Neutrophil (primary cell): ENCODE results near the gene RAB8A.

ENCODE experiments used
- H3K27ac ChIP-seq: fragments of 200-600 bp; sonication (generic); 2 replicates; pipeline ENCODE4 v1.5.1; 2016; ENCODE audit warnings: mild to moderate bottlenecking, moderate library complexity
- H3K27me3 ChIP-seq: fragments of 200-600 bp; sonication (generic); 2 replicates; pipeline ENCODE4 v1.6.0; 2016; ENCODE audit warnings: mild to moderate bottlenecking
- H3K36me3 ChIP-seq: fragments of 200-600 bp; sonication (generic); 2 replicates; pipeline ENCODE4 v1.5.1; 2017
- H3K4me1 ChIP-seq, 2 experiments: fragments of 200-600 bp in 1 of 2; sonication (generic) in 1 of 2; 1 replicate in 1 of 2; 2 replicates in 1 of 2; pipeline versions ENCODE4 v1.5.1 to v1.6.1; 2013 to 2016; ENCODE audit warnings: low read depth in 1 of 2, low read length in 1 of 2, mild to moderate bottlenecking in 1 of 2, moderate library complexity in 1 of 2; ENCODE audit not compliant: control insufficient read depth in 1 of 2, insufficient read depth in 1 of 2
- H3K4me3 ChIP-seq, 2 experiments: fragments of 200-600 bp in 1 of 2; sonication (generic) in 1 of 2; 1 replicate in 1 of 2; 2 replicates in 1 of 2; pipeline ENCODE4 v1.5.1; 2013 to 2016; ENCODE audit warnings: low read depth in 1 of 2, low read length in 1 of 2, mild to moderate bottlenecking in 1 of 2, moderate library complexity in 1 of 2
- H3K9me3 ChIP-seq: fragments of 200-600 bp; sonication (generic); 2 replicates; pipeline ENCODE4 v1.5.1; 2016
- TF ChIP-seq, protein P1 (sequence below): fragments of 200-600 bp; sonication (generic); IDR thresholded peaks from 2 replicates; pipeline ENCODE4 v1.5.1; 2016; ENCODE audit warnings: antibody characterized with exemption

RAB8A gene

DNA sequence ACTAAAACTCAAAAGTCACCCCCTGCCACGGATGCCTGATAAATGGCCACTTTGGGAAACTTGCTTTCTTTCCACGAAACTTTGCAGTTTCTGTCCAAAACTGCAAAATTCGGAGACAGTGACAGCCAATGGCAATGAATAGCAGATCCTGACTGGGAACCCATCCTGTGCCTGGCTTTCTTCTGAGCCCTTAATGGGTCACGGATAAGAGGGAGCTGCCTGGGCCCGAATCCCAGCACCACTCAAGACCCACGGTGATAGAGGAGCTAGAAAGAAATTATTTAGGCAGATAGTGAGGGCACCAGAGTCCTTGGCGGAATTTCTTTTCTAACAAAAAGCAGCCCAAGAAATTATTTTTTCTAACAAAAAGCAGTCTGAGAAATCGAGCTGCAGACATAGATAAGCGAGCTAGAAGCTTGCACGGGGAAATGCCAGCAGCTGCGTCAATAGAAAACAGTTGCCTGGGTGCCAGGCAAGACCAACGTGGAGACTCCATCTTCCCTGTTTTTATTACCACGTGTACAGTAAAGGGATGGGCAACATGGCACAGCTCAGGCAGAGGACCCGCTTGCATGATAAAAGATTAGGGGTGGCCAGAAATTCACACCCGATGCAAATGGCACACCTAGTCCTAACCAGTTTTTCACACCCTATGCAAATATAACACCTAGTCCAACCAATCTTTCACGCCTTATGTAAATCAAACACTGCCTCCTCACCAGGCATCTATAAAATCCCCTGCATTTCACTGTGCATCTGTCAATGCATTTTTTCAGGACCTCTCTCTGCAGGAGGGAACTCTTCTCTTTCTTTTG lies 24.7 kb downstream of the RAB8A start:
- Histone ChIP-seq H3K27ac (peak overlapping the region; percentile 67), H3K36me3 (peaks cover 33% of the 10 kb centered on the region), H3K4me3 (no peak overlapping the region), H3K4me1 (peaks cover 22 to 27% of the 10 kb centered on the region in 2 experiments), H3K9me3 (no peaks in the 10 kb centered on the region), H3K27me3 (no peaks in the 10 kb centered on the region)
- TF ChIP-seq, protein P1, sequence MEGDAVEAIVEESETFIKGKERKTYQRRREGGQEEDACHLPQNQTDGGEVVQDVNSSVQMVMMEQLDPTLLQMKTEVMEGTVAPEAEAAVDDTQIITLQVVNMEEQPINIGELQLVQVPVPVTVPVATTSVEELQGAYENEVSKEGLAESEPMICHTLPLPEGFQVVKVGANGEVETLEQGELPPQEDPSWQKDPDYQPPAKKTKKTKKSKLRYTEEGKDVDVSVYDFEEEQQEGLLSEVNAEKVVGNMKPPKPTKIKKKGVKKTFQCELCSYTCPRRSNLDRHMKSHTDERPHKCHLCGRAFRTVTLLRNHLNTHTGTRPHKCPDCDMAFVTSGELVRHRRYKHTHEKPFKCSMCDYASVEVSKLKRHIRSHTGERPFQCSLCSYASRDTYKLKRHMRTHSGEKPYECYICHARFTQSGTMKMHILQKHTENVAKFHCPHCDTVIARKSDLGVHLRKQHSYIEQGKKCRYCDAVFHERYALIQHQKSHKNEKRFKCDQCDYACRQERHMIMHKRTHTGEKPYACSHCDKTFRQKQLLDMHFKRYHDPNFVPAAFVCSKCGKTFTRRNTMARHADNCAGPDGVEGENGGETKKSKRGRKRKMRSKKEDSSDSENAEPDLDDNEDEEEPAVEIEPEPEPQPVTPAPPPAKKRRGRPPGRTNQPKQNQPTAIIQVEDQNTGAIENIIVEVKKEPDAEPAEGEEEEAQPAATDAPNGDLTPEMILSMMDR = no peak

DNA sequence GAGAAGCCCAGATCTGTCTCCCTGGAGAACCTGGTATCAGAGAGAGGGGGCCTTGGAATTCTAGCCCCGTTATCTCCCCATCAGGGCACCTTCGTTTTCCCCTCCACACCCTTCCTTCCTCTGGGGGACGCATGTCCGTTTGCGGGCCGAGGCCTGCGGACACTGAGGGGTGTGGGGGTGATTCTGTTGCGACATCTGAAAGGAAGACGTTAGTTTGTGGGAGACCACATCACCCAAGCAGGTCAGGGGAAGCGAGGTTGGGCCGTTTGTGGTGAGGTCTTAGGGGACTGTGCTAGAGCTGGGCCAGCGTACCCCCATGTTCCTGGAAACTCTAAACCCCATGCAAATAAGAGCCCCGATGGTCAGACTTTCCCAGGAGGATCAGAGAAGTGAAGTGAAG lies 28.1 kb downstream of the RAB8A start:
- Histone ChIP-seq H3K4me1 (peaks cover 47 to 51% of the 10 kb centered on the region in 2 experiments), H3K36me3 (no peaks in the 10 kb centered on the region), H3K27ac (peak overlapping the region; percentile 96), H3K4me3 (no peak overlapping the region), H3K27me3 (no peaks in the 10 kb centered on the region), H3K9me3 (no peaks in the 10 kb centered on the region)
- TF ChIP-seq, protein P1 = no peak

DNA sequence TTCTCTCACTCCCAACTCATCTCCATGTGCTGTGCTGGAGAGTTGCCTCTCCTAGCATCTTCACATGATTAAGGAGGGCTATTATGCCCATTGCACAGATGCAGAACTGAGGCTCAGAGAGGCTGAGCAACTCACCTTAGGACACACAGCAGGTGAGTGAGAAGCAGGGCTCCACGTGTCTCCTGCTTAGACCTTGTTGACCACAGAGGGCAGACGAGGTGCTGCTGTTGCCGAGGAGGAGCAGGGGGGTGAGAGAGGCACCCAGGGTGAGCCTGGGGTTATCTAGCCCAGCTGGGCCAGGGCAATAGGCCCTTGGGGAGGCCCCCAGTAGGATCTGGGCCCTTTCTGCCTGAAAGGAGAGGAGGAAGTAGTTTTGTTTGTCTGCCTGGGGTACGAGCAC lies 29.4 kb downstream of the RAB8A start:
- H3K9me3 ChIP-seq = no peaks in the 10 kb centered on the region
- peak overlapping the region; percentile 96 for H3K27ac ChIP-seq
- TF ChIP-seq, protein P1 = peak; percentile 10
- no peak overlapping the region for H3K4me3 ChIP-seq
- no peaks in the 10 kb centered on the region for H3K36me3 ChIP-seq
- H3K27me3 ChIP-seq = no peaks in the 10 kb centered on the region
- H3K4me1 ChIP-seq = peaks cover 55 to 61% of the 10 kb centered on the region in 2 experiments

DNA sequence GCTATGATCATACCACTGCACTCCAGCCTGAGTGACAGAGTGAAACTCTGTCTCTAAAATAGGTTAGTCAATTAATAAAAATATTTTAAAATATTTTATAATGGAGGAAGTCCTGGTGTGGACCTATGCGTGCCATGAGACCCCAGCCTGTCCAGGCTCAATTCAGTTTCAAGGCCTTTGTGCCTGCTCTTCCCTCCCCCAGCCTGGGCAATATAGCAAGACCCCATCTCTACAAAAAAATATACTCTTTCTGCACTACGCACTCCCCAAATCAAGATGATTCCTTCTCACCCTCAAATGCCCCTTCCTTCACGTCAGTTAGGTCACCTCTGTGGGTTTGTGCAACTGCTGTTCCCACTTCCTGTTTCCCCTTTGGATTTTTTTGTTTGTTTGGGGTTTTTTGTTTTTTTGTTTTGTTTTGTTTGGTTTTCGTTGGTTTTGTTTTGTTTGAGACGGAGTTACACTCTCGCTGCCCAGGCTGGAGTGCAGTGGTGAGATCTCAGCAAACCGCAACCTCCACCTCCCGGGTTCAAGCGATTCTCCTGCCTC lies 30.4 kb downstream of the RAB8A start:
- TF ChIP-seq, protein P1 = no peak
- H3K9me3 ChIP-seq = no peaks in the 10 kb centered on the region
- H3K27me3 ChIP-seq = no peaks in the 10 kb centered on the region
- H3K27ac ChIP-seq = peak overlapping the region; percentile 96
- peaks cover 66 to 71% of the 10 kb centered on the region in 2 experiments for H3K4me1 ChIP-seq
- peak overlapping the region; percentile 88 to 93 for H3K4me3 ChIP-seq
- H3K36me3 ChIP-seq = peaks cover 6% of the 10 kb centered on the region

DNA sequence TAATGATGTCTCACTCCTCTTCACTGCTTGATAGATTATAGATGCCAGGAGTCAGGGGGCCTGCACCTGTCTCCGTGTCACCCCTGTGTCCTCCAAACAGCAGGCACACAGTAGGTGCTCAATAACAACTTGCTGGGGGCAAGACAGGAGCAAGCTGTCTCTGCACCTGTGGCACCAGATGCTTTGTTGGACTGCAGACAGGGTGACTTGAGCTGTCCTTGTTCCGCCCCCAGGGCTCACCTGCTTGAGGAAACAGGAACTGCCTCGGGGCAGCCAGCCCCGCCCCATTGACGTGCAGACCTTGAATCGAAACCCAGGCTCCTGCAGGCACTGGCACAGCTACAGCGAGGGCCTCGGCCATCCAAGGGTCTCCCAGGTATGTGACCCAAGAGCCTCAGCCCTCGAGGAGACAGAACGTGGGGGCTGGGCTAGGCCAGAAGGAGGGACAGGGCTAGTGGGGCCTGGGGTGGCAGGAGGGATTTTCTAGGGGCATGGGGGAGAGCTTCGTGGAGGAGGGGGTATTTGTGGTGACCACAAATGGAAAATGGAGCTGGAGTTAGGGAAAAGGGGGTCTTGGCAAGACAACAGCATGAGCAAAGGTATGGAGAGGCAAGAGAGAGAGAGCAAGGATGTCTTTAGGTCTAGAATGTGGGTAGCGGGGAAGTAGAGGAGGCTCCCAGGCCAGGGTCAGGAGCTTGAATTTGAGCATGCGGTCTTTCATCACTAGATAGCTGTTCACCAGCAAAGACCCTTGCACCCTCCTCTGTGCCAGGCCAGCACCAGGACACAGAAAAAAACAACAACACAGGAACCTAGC lies 31.9 kb downstream of the RAB8A start, which contains the start of gene HSH2D:
HSH2D (plus strand) TSS at position 287 of the 817 bp plus-strand sequence. CDS start 5,066 bp downstream, outside the sequence.
- Histone ChIP-seq H3K4me1 (peaks cover 81 to 86% of the 10 kb centered on the region in 2 experiments), H3K27ac (peak within 1 kb of the TSS; percentile 96), H3K4me3 (peak within 1 kb of the TSS; percentile 88 to 93)

More for the DNA sequence above, 31.9 kb downstream of the RAB8A start, which contains the start of gene HSH2D:
- Histone ChIP-seq H3K9me3 (no peaks in the 10 kb centered on the region), H3K27me3 (no peaks in the 10 kb centered on the region), H3K36me3 (peaks cover 18% of the 10 kb centered on the region)
- TF ChIP-seq, protein P1 = peak; percentile 55
